Stimulated activated CD4-positive, alpha-beta T cell treated with anti-CD3 and anti-CD28 coated beads, Interleukin-15, amount 100 ng/mL, for 48 hours (primary cell): ENCODE measurements around the gene HOXA5.
A peak's percentile ranks its signal among the peaks of the same experiment; 100 is the strongest.

Source experiments
- DNase-seq, 2 donors: peaks; one replicate each; pipeline ENCODE4 v3.0.0-alpha.2; 2020; ENCODE audit warnings: low read depth in 2 of 2

The HOXA5 gene

GRCh38 chr7:27160145-27160545, 16.7 kb upstream of the HOXA5 start:
- DNase-seq = no peak

DNA sequence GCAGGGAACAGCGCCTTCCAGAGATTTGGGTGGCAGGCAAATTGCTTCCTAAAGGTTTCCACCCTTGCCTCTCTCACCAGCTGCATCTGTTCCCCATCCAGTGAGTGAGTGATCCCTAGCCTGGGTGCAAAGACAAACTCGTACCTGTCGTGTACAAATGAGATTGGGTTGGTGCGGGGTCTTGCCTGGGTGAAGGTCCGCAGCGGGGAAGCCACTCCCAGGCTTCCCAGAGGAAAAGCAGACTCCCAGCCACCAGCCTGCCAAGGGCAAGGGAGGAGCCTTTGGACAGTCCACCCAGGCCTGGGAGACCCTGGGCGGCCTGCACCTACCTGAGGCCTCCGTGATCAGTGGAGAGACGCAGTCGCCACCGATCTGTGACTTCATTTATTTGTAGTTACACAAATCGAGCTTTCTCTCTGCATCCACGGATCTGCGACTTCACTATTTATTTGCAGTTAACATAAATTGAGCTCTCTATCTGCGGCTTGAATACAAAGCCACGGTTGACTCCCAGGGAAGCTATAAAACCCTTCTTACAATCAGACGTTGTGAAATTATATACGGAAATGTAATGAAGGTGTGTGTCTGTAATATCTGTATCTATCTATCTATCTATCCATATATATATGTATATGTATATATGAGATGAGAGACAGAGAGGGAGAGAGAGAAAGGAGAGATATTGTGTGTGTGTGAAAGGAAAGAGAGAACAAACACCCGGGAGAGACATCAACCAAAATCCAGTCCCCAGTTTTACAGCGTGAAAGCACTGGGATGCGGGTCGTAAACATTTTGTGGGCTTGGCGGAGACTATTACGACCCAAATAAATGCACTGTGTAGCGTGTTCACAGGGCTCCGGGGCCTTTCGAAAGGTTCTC, 16.0 kb upstream of the HOXA5 start:
- no peak for DNase-seq

DNA sequence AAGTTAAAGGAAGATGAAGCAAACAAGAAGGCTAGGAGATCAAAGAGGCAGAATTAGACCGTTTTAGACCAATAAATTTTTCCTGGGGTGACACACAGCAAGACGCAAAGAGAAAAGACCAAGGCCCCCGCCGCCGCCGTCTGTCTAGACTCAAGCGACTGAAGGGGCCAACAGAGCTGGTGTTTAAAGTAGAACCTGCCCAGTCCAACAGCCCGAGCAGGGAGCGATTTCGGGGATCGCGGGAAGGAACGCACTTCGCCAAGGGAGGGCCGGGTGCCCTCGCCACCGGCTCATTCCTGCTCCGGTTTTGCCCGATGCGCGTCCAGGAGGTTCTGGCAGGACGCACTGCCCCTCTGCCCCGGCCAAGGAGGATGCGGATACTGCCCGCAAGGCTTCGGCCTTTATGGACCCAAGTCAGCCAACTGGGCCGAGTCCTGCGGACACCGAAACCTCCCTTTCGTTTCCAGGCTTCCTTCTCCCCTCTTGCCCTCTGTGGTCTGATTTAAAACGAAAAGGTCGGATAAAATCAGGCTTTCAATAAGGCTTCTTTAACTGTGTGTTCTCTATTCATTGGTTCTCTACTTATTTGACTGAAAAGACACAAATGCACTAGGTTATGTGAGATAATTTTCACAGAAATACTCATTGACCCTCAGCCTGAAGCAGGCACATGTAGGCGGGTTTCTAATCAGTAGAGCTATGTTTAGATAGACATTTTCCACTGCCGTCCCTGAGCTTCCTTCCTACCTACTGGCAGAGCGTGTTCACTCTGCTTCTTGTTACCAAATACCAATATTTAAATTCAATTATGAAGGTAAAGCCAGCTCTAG, 15.2 kb upstream of the HOXA5 start:
- DNase-seq = no peak

DNA sequence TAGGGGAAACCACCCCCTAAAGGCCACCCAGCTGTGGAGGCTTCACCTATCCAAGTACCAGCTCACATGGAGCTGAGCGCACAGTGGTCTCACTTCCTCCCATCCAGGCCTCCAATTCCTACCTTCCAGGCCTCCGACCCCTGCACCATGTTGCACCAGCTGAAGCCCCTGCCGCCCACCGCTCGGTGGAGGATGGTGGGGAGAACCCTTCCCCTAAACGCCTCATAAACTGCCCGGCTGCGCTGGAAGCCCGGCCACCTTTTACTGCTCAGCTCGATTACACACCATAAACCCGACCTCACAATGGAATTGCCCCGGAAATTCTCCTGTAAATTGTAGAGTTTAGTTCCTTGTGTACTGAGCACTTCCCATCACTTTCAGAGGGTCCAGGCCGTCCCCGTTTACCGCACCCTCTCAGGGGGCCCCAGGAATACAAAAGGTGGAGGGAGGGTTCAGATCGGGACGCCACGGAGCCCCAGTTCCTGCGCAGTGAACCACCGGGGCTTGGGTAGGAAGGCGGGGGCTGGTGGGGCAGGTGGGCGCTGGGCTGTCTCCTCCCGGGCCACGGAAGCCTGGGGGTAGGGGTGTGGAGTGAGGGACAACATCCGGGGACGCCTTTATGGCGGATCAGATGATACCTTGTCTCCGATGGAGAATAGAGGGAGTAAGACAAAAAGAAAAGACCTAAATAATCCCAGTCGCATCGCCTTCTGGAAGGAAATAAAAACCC, 14.4 kb upstream of the HOXA5 start:
- DNase-seq = no peak

- DNase-seq = no peak
Measured at GRCh38 chr7:27156916-27157701, 13.6 kb upstream of the HOXA5 start.

DNA sequence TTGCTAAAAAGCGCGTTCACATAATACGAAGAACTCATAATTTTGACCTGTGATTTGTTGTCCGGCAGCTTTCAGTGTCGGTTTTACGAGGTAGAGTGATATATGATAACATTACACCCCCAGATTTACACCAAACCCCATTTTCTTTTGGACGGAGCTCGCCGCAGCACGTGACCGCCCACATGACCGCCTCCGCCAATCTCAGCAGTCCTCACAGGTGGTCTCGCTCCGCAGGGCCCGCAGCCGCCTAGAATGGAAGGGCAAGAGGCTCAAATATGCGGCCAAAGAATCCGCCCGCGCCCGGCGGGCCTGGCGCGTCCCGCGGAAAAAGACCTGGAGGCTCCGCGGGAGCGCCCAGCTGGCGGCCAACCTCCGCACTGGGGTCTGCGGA, 13.0 kb upstream of the HOXA5 start, which contains the start of gene HOXA7:
HOXA7 (minus strand) TSS at position 168 of the 391 bp plus-strand sequence; CDS start at position 38, 130 bp downstream.
- DNase-seq = no peak

DNA sequence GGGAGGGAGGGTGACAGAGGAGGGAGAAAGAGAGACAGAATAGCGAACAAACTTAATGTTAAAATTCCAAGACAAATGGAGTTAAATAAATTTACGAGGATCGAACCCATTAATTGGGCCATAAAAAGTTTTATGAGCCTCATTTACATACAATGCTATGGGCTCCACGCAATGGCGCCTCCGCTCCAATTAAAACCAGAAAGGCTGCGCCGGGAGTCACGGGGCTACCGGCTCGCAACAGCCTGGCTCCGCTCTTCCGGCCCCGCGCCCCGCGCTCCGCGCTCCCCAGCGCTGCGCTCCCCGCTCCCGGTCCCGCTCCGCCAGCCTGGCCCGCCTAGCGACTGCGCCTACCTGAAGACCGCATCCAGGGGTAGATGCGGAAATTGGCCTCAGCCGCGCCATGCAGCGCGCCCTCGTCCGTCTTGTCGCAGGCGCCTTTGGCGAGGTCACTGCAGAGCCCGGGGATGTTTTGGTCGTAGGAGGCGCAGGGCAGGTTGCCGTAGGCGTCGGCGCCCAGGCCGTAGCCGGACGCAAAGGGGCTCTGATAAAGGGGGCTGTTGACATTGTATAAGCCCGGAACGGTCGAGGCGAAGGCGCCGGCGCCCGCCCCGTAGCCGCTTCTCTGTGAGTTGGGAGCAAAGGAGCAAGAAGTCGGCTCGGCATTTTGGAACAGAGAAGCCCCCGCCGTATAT, 12.5 kb upstream of the HOXA5 start:
- DNase-seq = no peak

DNA sequence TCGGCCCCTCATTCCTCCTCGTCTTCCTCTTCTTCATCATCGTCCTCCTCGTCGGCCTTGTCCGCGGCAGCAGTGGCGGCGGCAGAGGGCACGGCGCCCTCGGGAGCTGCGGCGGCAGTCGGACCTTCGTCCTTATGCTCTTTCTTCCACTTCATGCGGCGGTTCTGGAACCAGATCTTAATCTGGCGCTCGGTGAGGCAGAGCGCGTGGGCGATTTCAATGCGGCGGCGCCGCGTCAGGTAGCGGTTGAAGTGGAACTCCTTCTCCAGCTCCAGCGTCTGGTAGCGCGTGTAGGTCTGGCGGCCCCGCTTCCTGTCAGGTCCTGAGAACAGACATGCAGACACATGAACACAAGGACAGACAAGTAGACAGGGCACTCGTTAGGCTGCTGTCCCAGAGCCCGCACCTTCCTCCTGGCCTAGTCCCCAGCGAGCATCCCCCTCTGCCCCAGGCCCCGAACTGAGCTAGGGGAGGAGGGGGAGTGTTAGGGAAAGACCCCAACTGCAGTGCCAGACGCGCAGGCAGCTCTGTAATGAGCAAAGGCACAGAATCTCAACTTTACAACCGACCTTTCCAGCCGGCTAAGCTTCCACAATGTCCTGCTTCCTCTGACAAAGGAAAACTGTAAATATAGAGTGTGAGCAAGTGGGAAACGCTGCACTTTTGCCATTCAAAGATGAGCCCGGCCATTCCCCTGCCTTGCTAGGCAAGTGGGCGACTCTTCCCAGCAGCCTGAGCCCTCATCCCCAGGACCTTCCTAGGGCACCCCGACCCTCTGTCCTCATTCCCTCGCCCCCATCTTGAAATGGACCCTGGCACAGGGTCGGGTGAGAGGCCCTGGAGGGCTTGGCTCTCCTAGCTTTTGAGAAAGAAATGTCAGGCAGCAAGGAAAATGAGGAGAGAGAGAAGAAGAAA, 11.7 kb upstream of the HOXA5 start:
- no peak for DNase-seq

GRCh38 chr7:27154369-27154768, 10.9 kb upstream of the HOXA5 start:
- no peak for DNase-seq

DNA sequence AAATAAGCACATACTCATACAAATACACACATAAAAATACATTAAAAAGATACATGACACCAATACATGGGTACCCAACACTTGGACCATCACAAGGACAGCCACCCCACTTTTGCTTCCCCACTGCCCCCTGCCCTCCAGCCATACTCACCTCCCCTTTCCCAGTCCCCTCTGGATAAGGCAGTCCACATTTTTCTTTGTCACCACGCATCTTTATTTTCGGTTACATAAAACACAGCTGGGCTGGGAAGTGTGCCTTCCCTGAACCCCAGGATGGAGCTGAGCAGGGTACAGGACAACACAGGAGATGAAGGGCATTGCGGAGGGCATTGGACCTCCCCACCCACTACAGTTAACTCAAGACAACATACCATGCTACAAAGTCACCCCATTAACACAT, 10.0 kb upstream of the HOXA5 start:
- DNase-seq = no peak

DNA sequence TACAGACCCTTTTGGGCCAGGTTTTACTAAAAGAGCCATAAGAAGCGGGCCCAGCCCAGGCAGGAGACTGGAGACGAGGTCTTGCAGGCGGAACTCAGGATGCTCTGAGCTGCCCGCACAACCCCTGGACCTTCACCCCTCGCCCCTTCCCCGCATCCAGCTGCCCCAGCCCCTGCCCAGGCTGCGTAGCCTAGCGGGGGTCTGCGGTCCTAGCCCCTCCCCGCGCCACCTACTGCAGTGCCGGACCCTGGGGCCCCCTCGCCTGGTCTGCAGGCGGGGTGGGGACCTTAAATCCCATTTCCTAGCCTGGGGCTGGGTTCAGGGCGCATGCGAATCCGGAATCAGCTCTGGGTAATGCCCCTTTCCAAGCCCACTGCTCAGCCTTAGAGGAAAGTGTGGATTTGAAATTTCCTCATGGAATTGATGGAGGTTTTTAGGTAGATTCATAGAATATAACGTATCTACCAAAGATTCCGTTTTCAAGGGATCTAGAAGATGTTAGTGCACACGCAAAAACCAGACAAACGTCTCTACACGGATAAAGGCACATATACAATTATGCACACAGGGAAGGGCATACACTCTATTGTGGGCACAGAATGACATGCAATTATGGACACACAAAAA, 9.4 kb upstream of the HOXA5 start:
- no peak for DNase-seq

GRCh38 chr7:27151931-27152815, 8.7 kb upstream of the HOXA5 start, which contains the start of gene HOXA3:
HOXA3 (minus strand) TSS chr7:27152583; CDS start chr7:27110640, 41,943 bp downstream.
- no peak for DNase-seq

GRCh38 chr7:27151341-27151930, 8.0 kb upstream of the HOXA5 start:
- DNase-seq = no peak

DNA sequence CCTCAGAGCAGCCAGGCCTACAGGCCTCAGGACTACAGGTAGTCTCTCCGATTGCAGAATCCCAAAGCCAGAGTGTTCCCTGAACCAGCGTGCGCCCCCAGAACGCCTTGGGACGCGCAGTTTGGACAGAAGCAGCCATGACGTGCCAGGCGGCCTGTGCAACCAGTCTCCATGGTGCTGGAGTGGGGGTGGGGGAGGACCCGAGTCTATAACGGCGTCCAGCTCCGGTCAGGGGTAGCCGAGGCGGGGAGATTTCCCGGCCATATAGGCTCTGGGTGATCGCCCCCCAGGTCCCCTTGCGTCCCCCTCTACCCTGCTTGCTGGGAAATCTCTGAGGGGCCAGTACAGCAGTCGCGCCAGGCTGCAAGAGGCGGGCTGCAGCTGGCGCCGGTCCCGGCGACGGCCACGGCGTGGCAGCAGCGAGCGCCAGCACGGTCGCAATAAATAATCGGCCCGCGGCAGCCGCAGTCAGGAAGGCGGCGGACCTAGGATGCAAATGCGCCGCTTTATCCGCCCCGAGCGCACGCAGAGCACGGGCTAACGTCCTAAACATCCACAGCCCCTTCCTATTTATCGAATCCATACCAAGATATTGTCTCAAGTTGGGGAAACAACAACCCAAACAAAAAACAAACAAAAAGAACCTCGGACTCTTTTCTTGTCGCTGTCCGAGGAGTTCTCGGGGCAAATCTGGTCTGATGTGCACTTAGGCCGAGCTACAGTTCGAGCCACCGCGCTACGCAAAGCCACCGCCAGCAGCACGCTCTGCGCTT, 7.3 kb upstream of the HOXA5 start:
- DNase-seq = peak in 1 of 2 donors; percentile 51

- no peak for DNase-seq
Measured at GRCh38 chr7:27149842-27150567, 6.5 kb upstream of the HOXA5 start.
